Gastrocnemius medialis (tissue), 4 donors: Measurements from ENCODE around the gene CFAP57. TPM values are rescaled to one million over a fixed set of nuclear protein-coding genes. Genes with fewer than 3 reads are reported as not detected.

Experiments used
- ATAC-seq, 2 donors: fragments of 150-250 bp; one replicate each; pipeline ENCODE4 v1.9.1; 2016
- DNase-seq, 2 donors: peaks; one replicate each; pipeline ENCODE4 v3.0.0-alpha.2; 2019
- H3K27ac ChIP-seq, 4 donors: fragments of 200-600 bp; sonication (generic); 1 replicate in 1 of 4; 2 replicates in 3 of 4; pipeline ENCODE4 v1.5.1; 2016 to 2018; ENCODE audit warnings: mild to moderate bottlenecking in 2 of 4, moderate library complexity in 1 of 4
- H3K27me3 ChIP-seq, 3 donors: fragments of 200-600 bp; sonication (generic) in 2 of 3; 1 replicate in 1 of 3; 2 replicates in 2 of 3; pipeline versions ENCODE4 v1.5.1 to v1.6.0; 2016 to 2019; ENCODE audit warnings: mild to moderate bottlenecking in 1 of 3, moderate library complexity in 1 of 3
- H3K36me3 ChIP-seq, 2 donors: fragments of 200-600 bp; sonication (generic) in 1 of 2; one replicate each; pipeline ENCODE4 v1.5.1; 2017 to 2018
- H3K4me1 ChIP-seq, 2 donors: fragments of 200-600 bp; sonication (generic) in 1 of 2; one replicate each; pipeline ENCODE4 v1.5.1; 2016 to 2017; ENCODE audit warnings: mild to moderate bottlenecking in 2 of 2
- H3K4me3 ChIP-seq, 4 donors: fragments of 200-600 bp; sonication (generic) in 3 of 4; 1 replicate in 1 of 4; 2 replicates in 3 of 4; pipeline ENCODE4 v1.5.1; 2016 to 2019; ENCODE audit warnings: mild to moderate bottlenecking in 2 of 4
- H3K9me3 ChIP-seq, 3 donors: fragments of 200-600 bp; sonication (generic) in 2 of 3; 1 replicate in 1 of 3; 2 replicates in 2 of 3; pipeline ENCODE4 v1.5.1; 2016 to 2019
- CTCF ChIP-seq, 5 experiments: fragments of 450-650 bp in 3 of 5; fragments of 200-600 bp in 2 of 5; sonication (generic) in 2 of 5; IDR thresholded peaks in 4 of 5; conservative IDR thresholded peaks in 1 of 5; 1 replicate in 4 of 5; 2 replicates in 1 of 5; pipeline ENCODE4 v1.5.1; 2016 to 2019; ENCODE audit warnings: antibody characterized with exemption in 5 of 5, mild to moderate bottlenecking in 3 of 5, moderate library complexity in 3 of 5
- POLR2A ChIP-seq, 2 donors: fragments of 450-650 bp; IDR thresholded peaks; one replicate each; pipeline ENCODE4 v1.6.1; 2017; ENCODE audit warnings: antibody characterized with exemption in 2 of 2, mild to moderate bottlenecking in 2 of 2, moderate library complexity in 2 of 2
- in situ Hi-C, 4 donors: fragments of 200-750 bp; cut with MboI; loops; one replicate each; pipeline versions ENCODE4 v1.15.0 to v1.8.0; 2017; ENCODE audit warnings: low sequenced_read_pairs in 4 of 4
- intact Hi-C: fragments of 100-400 bp; cut with DNase I; formaldehyde crosslinking; loops from one replicate; pipeline ENCODE4 v1.15.1; 2023; ENCODE audit warnings: low total_unique reads
- total RNA-seq, 4 donors: library from RNA; depleted of rRNA; stranded (reverse); fragments of >200 nt; gene quantifications; one replicate each; pipeline versions ENCODE4 v1.1.0 to v1.2.3, GENCODE V29; 2016

The CFAP57 gene
- total RNA-seq, 4 donors from 2014 or later = 0.10 to 0.13 TPM; not detected in 2

GRCh38 chr1:43279666-43280065 lies 107.5 kb downstream of the CFAP57 start:
- H3K27ac ChIP-seq = no peak overlapping the region
- no peak for TF ChIP-seq POLR2A (IDR thresholded peaks at IDR 0.05)
- TF ChIP-seq CTCF (IDR thresholded peaks at IDR 0.05 in 4 of 5, conservative IDR thresholded peaks at IDR 0.05 in 1 of 5) = no peak
- no peaks in the 10 kb centered on the region for H3K9me3 ChIP-seq
- intact Hi-C loops (no loop called here), in situ Hi-C loops (no loop called here)
- H3K4me3 ChIP-seq = no peak overlapping the region
- H3K36me3 ChIP-seq = no peaks in the 10 kb centered on the region
- DNase-seq (no peak), ATAC-seq (no peak)
- H3K4me1 ChIP-seq = no peaks in the 10 kb centered on the region
- H3K27me3 ChIP-seq = no peaks in the 10 kb centered on the region

- Histone ChIP-seq H3K27me3 (peaks cover 0 to 2% (median 0%) of the 10 kb centered on the region in 3 donors), H3K4me1 (no peaks in the 10 kb centered on the region), H3K36me3 (no peaks in the 10 kb centered on the region), H3K4me3 (no peak overlapping the region), H3K27ac (no peak overlapping the region), H3K9me3 (no peaks in the 10 kb centered on the region)
- in situ Hi-C loops (no loop called here), intact Hi-C loops (no loop called here)
- no peak for DNase-seq
- no peak for TF ChIP-seq CTCF (IDR thresholded peaks at IDR 0.05 in 4 of 5, conservative IDR thresholded peaks at IDR 0.05 in 1 of 5)
- no peak for TF ChIP-seq POLR2A (IDR thresholded peaks at IDR 0.05)
- no peak for ATAC-seq
These were observed 108.6 kb downstream of the CFAP57 start for GRCh38 chr1:43280692-43281091.

GRCh38 chr1:43282220-43283195 lies 110.4 kb downstream of the CFAP57 start:
- TF ChIP-seq CTCF (IDR thresholded peaks at IDR 0.05 in 4 of 5, conservative IDR thresholded peaks at IDR 0.05 in 1 of 5) (no peak), POLR2A (IDR thresholded peaks at IDR 0.05) (no peak)
- ATAC-seq (no peak), DNase-seq (no peak)
- Histone ChIP-seq H3K9me3 (no peaks in the 10 kb centered on the region), H3K27ac (no peak overlapping the region), H3K4me1 (no peaks in the 10 kb centered on the region), H3K27me3 (peaks cover 0 to 2% (median 0%) of the 10 kb centered on the region in 3 donors), H3K36me3 (no peaks in the 10 kb centered on the region), H3K4me3 (no peak overlapping the region)
- in situ Hi-C loops (no loop called here), intact Hi-C loops (no loop called here)

GRCh38 chr1:43284065-43284464 lies 111.9 kb downstream of the CFAP57 start:
- no peak for TF ChIP-seq POLR2A (IDR thresholded peaks at IDR 0.05)
- no peak for TF ChIP-seq CTCF (IDR thresholded peaks at IDR 0.05 in 4 of 5, conservative IDR thresholded peaks at IDR 0.05 in 1 of 5)
- DNase-seq (no peak), ATAC-seq (no peak)
- no peak overlapping the region for H3K27ac ChIP-seq
- no peaks in the 10 kb centered on the region for H3K36me3 ChIP-seq
- peaks cover 0 to 2% (median 0%) of the 10 kb centered on the region in 3 donors for H3K27me3 ChIP-seq
- intact Hi-C loops = no loop called here
- in situ Hi-C loops = no loop called here
- H3K4me3 ChIP-seq = no peak overlapping the region
- no peaks in the 10 kb centered on the region for H3K4me1 ChIP-seq
- no peaks in the 10 kb centered on the region for H3K9me3 ChIP-seq
